Measurements from ENCODE around the gene SDR42E2.
"Not testable (repeated sequence)": the region's sequence is repeated elsewhere in the genome, so short reads cannot be mapped to it uniquely, and the experiment has no call there.

The SDR42E2 gene

GRCh38 chr16:22216191-22216831, 54.0 kb downstream of the SDR42E2 start:
- DNase-seq = no peak

- DNase-seq = not testable (repeated sequence)
These were observed 54.5 kb downstream of the SDR42E2 start for GRCh38 chr16:22216832-22217225.

GRCh38 chr16:22217890-22218730, 55.8 kb downstream of the SDR42E2 start:
- peak; percentile 57 for DNase-seq

DNA sequence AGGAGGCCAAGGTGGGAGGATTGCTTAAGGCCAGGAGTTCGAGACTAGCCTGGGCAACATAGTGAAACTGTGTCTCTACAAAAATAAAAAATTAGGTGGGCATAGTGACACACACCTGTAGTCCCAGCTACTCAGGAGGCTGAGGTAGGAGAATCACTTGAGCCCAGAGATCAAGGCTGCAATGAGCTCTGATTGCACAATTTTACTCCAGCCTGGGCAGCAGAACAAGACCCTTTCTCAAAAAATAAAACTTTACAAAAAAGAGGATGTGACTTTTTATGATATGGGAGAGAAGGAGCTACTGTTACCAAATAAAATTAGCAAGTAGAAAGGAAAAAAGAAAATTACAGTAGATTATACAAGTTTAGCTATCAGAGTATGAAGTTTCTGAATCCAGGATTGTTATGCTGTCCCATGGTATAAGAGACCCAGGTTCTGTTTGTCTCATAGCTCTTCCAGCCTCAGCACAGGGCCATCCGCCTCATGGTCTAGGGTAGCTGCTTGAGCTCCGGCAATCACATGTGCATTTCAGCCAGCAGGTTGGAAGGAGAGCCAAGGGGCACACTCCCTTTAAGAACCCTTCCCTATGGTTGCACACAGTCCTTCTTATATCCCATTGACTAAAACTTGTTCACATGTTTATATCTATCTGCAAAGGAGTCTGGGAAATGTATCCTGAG, 57.2 kb downstream of the SDR42E2 start:
- no peak for DNase-seq

DNA sequence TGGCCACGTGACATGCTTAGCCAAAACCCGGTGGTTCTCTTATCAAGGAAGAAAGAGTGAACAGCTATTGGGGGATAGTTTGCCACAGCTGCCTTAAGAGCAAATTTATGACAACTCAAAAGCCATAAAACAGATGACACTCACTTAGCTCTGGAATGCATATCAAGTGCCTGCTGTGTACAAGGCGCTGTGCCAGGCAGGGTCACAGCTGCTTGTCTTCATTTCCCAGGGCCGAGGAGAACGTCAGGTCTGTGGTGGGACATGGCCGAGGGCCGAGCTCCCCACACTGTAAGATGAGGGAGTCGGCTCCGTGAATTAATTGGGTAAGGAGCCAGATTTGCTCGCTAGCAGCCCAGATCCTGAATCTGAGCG, 57.7 kb downstream of the SDR42E2 start:
- no peak for DNase-seq

DNA sequence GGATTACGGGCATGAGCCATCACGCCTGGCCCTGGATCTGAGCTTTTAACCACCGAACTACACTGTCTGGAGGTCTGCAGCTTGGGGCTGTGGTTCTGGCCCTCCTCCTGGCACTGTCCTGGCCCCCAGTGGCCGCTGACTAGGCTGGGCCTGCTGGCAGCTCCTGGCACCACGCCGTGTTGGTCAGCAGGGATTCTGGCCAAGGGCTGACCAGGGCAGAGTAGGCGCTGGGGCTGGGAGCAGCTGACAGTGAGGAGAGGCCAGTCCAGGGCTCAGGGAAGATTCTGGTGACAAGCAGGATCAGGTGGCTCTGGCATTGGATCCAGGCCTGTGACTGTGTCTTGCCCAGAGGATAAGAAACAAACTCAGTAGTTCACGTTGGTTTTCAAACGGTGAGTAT, 58.4 kb downstream of the SDR42E2 start:
- DNase-seq = no peak

- DNase-seq = no peak
These were observed 59.7 kb downstream of the SDR42E2 start for GRCh38 chr16:22222006-22222405.

GRCh38 chr16:22222998-22223397, 60.7 kb downstream of the SDR42E2 start:
- DNase-seq = no peak

DNA sequence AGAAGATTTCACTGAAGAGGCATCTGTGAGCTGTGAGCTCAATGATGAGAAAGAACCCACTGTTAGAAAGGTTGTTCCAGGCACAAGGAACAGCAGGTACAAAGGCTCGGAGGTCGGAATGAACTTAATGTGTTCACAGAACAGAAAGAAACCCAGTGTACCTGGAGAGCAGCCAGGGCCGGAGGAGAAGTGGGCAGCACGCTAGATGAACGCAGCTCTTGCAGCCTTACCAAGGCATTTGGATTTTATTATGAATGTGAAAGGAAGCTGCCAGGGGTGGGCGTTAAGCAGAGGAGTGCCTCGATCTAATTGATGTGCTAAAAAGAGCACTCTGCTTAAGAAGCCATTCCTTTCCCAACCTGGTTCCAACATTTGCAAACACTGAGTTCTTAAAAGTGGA, 62.8 kb downstream of the SDR42E2 start:
- DNase-seq = no peak

GRCh38 chr16:22229889-22230288, 67.6 kb downstream of the SDR42E2 start:
- DNase-seq = no peak

DNA sequence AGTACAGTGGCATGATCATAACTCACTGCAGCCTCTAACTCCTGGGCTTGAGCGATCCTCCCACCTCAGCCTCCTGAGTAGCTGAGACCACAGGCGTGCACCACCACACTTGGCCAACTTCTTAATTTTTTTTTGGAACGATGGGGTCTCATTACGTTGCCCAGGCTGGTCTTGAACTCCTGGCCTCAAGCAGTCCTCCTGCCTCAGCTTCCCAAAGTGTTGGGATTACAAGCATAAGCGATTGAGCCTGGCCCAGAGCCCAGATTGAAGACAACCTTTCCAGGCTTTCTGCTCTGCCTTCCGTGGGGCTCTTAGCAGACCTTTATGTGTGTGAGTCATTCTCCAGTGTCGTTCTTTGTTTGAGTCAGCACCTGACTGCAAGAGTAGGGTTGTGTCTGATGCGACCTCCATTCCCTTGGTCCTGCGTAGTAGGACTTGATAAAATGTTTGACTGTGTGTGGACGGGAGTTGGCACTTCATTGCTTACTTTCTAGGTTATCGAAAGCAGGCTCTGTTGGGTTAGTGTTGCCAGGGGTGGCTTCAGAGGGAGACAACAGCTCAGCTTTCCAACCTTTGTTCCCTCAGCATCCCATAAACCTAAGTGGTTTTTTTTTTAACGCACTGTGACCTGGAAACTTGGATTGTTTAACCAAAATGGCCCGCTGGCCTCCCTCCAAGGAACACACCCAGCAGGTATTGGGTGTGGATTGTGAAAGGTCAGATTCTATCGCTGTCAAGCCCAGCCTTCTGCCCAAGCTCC, 70.2 kb downstream of the SDR42E2 start:
- peak; percentile 55 for DNase-seq

- no peak for DNase-seq
These were observed 70.7 kb downstream of the SDR42E2 start for GRCh38 chr16:22233037-22233372.

DNA sequence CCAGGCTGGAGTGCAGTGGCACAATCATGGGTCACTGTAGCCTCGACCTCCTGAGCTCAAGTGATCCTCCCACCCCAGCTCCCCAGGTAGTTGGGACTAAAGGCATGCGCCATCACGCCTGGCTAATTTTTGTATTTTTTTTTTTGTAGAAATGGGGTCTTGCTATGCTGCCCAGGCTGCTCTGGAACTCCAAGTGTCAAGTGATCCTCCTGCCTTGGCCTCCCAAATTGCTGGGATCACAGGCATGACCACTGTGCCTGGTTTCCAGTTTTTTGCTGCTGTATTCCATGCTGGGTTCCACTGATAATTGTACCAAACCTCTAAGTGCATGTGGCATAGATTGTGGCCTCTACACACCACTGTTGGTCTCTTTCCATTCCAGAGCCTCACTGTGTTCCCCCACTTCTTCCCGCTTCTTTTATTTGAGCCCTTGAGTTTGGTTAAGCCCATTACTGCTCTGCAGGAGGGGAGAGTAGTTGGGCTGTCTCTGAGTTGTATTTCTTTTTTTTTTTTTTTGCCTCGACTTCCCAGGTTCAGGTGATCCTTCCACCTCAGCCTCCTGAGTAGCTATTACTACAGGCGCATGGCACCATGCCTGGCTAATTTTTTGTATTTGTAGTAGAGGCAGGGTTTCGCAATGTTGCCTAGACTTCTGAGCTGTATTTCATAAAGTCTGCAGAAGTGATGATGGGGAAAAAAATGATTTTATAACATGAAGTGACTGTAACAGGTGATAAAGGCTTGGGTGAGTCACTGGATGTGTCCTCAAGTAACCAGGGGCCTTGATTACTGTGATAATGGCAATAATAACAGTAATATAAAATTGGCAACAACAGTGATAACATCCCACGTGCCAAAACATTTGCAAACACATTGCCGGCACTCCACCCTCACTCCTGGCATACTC, 73.8 kb downstream of the SDR42E2 start:
- DNase-seq = no peak

GRCh38 chr16:22239131-22239805, 77.0 kb downstream of the SDR42E2 start:
- DNase-seq = no peak

GRCh38 chr16:22240023-22240710, 77.9 kb downstream of the SDR42E2 start:
- DNase-seq = no peak
